Gastrocnemius medialis (tissue), 4 donors: Measurements from ENCODE around the gene P2RY2. TPM values are rescaled to one million over a fixed set of nuclear protein-coding genes. Genes with fewer than 3 reads are reported as not detected.
A peak's percentile ranks its signal among the peaks of the same experiment; 100 is the strongest.
"Not testable (repeated sequence)": the region's sequence is repeated elsewhere in the genome, so short reads cannot be mapped to it uniquely, and the experiment has no call there.

Experiments used
- ATAC-seq, 2 donors: fragments of 150-250 bp; one replicate each; pipeline ENCODE4 v1.9.1; 2016
- DNase-seq, 2 donors: peaks; one replicate each; pipeline ENCODE4 v3.0.0-alpha.2; 2019
- H3K27ac ChIP-seq, 4 donors: fragments of 200-600 bp; sonication (generic); 1 replicate in 1 of 4; 2 replicates in 3 of 4; pipeline ENCODE4 v1.5.1; 2016 to 2018; ENCODE audit warnings: mild to moderate bottlenecking in 2 of 4, moderate library complexity in 1 of 4
- H3K27me3 ChIP-seq, 3 donors: fragments of 200-600 bp; sonication (generic) in 2 of 3; 1 replicate in 1 of 3; 2 replicates in 2 of 3; pipeline versions ENCODE4 v1.5.1 to v1.6.0; 2016 to 2019; ENCODE audit warnings: mild to moderate bottlenecking in 1 of 3, moderate library complexity in 1 of 3
- H3K36me3 ChIP-seq, 2 donors: fragments of 200-600 bp; sonication (generic) in 1 of 2; one replicate each; pipeline ENCODE4 v1.5.1; 2017 to 2018
- H3K4me1 ChIP-seq, 2 donors: fragments of 200-600 bp; sonication (generic) in 1 of 2; one replicate each; pipeline ENCODE4 v1.5.1; 2016 to 2017; ENCODE audit warnings: mild to moderate bottlenecking in 2 of 2
- H3K4me3 ChIP-seq, 4 donors: fragments of 200-600 bp; sonication (generic) in 3 of 4; 1 replicate in 1 of 4; 2 replicates in 3 of 4; pipeline ENCODE4 v1.5.1; 2016 to 2019; ENCODE audit warnings: mild to moderate bottlenecking in 2 of 4
- H3K9me3 ChIP-seq, 3 donors: fragments of 200-600 bp; sonication (generic) in 2 of 3; 1 replicate in 1 of 3; 2 replicates in 2 of 3; pipeline ENCODE4 v1.5.1; 2016 to 2019
- CTCF ChIP-seq, 5 experiments: fragments of 450-650 bp in 3 of 5; fragments of 200-600 bp in 2 of 5; sonication (generic) in 2 of 5; IDR thresholded peaks in 4 of 5; conservative IDR thresholded peaks in 1 of 5; 1 replicate in 4 of 5; 2 replicates in 1 of 5; pipeline ENCODE4 v1.5.1; 2016 to 2019; ENCODE audit warnings: antibody characterized with exemption in 5 of 5, mild to moderate bottlenecking in 3 of 5, moderate library complexity in 3 of 5
- POLR2A ChIP-seq, 2 donors: fragments of 450-650 bp; IDR thresholded peaks; one replicate each; pipeline ENCODE4 v1.6.1; 2017; ENCODE audit warnings: antibody characterized with exemption in 2 of 2, mild to moderate bottlenecking in 2 of 2, moderate library complexity in 2 of 2
- in situ Hi-C, 4 donors: fragments of 200-750 bp; cut with MboI; loops; one replicate each; pipeline versions ENCODE4 v1.15.0 to v1.8.0; 2017; ENCODE audit warnings: low sequenced_read_pairs in 4 of 4
- intact Hi-C: fragments of 100-400 bp; cut with DNase I; formaldehyde crosslinking; loops from one replicate; pipeline ENCODE4 v1.15.1; 2023; ENCODE audit warnings: low total_unique reads
- total RNA-seq, 4 donors: library from RNA; depleted of rRNA; stranded (reverse); fragments of >200 nt; gene quantifications; one replicate each; pipeline versions ENCODE4 v1.1.0 to v1.2.3, GENCODE V29; 2016

P2RY2 gene
- total RNA-seq, 4 donors from 2014 or later, result 21.8 to 52.6 (median 44.5) TPM

GRCh38 chr11:73196576-73196975 lies 21.5 kb upstream of the P2RY2 start:
- H3K4me3 ChIP-seq, result no peak overlapping the region

GRCh38 chr11:73197348-73197747 lies 20.7 kb upstream of the P2RY2 start:
- H3K4me1 ChIP-seq, result peaks cover 0 to 16% of the 10 kb centered on the region in 2 donors
- no peaks in the 10 kb centered on the region for H3K27me3 ChIP-seq
- TF ChIP-seq CTCF (IDR thresholded peaks at IDR 0.05 in 4 of 5, conservative IDR thresholded peaks at IDR 0.05 in 1 of 5) (no peak), POLR2A (IDR thresholded peaks at IDR 0.05) (no peak)
- in situ Hi-C loops (loop anchor here in 1 of 4 donors (25.0 kb wide), 1 partner anchor 485 kb away; no protein-coding TSS in a partner anchor), intact Hi-C loops (no loop called here)
- DNase-seq (peak in 1 of 2 donors; percentile 3), ATAC-seq (no peak)
- H3K36me3 ChIP-seq, result no peaks in the 10 kb centered on the region
- H3K4me3 ChIP-seq, result no peak overlapping the region
- H3K27ac ChIP-seq, result no peak overlapping the region
- H3K9me3 ChIP-seq, result no peaks in the 10 kb centered on the region

More at GRCh38 chr11:73196576-73196975, 21.5 kb upstream of the P2RY2 start:
- Histone ChIP-seq H3K9me3 (no peaks in the 10 kb centered on the region), H3K36me3 (no peaks in the 10 kb centered on the region), H3K27ac (no peak overlapping the region), H3K4me1 (peaks cover 0 to 16% of the 10 kb centered on the region in 2 donors), H3K27me3 (no peaks in the 10 kb centered on the region)
- in situ Hi-C loops, result loop anchor here in 1 of 4 donors (25.0 kb wide), 1 partner anchor 484 kb away; no protein-coding TSS in a partner anchor
- TF ChIP-seq POLR2A (IDR thresholded peaks at IDR 0.05), result no peak
- TF ChIP-seq CTCF (IDR thresholded peaks at IDR 0.05 in 4 of 5, conservative IDR thresholded peaks at IDR 0.05 in 1 of 5), result no peak
- ATAC-seq (no peak), DNase-seq (no peak)
- intact Hi-C loops, result no loop called here

GRCh38 chr11:73197787-73198186 lies 20.3 kb upstream of the P2RY2 start:
- H3K4me1 ChIP-seq, result peaks cover 0 to 16% of the 10 kb centered on the region in 2 donors
- DNase-seq, result peak in 1 of 2 donors; percentile 5
- ATAC-seq, H3K9me3 ChIP-seq, H3K36me3 ChIP-seq, H3K27ac ChIP-seq, intact Hi-C loops, H3K4me3 ChIP-seq, H3K27me3 ChIP-seq: not testable (repeated sequence)
- in situ Hi-C loops, result loop anchor here in 1 of 4 donors (25.0 kb wide), 1 partner anchor 485 kb away; no protein-coding TSS in a partner anchor

- Histone ChIP-seq H3K4me1 (peaks cover 0 to 16% of the 10 kb centered on the region in 2 donors), H3K27me3 (no peaks in the 10 kb centered on the region), H3K27ac (no peak overlapping the region), H3K36me3 (no peaks in the 10 kb centered on the region), H3K4me3 (no peak overlapping the region), H3K9me3 (no peaks in the 10 kb centered on the region)
- DNase-seq (no peak), ATAC-seq (no peak)
- intact Hi-C loops, result no loop called here
- TF ChIP-seq POLR2A (IDR thresholded peaks at IDR 0.05), result no peak
- no peak for TF ChIP-seq CTCF (IDR thresholded peaks at IDR 0.05 in 4 of 5, conservative IDR thresholded peaks at IDR 0.05 in 1 of 5)
- in situ Hi-C loops, result loop anchor here in 1 of 4 donors (25.0 kb wide), 1 partner anchor 486 kb away; no protein-coding TSS in a partner anchor
Measured at GRCh38 chr11:73198677-73199076, 19.4 kb upstream of the P2RY2 start.

GRCh38 chr11:73199446-73199845 lies 18.6 kb upstream of the P2RY2 start:
- in situ Hi-C loops, result loop anchor here in 1 of 4 donors (25.0 kb wide), 1 partner anchor 487 kb away; no protein-coding TSS in a partner anchor
- no peaks in the 10 kb centered on the region for H3K36me3 ChIP-seq
- TF ChIP-seq CTCF (IDR thresholded peaks at IDR 0.05 in 4 of 5, conservative IDR thresholded peaks at IDR 0.05 in 1 of 5), result no peak
- no peak for TF ChIP-seq POLR2A (IDR thresholded peaks at IDR 0.05)
- no peak for DNase-seq
- H3K27ac ChIP-seq, result no peak overlapping the region
- H3K27me3 ChIP-seq, result no peaks in the 10 kb centered on the region
- ATAC-seq, result no peak
- H3K4me1 ChIP-seq, result peaks cover 0 to 16% of the 10 kb centered on the region in 2 donors
- H3K9me3 ChIP-seq, result no peaks in the 10 kb centered on the region
- intact Hi-C loops, result no loop called here
- H3K4me3 ChIP-seq, result no peak overlapping the region
